Hematopoietic multipotent progenitor cell (in vitro differentiated cells): ENCODE data around the gene SYNPR. TPM values are rescaled to one million over a fixed set of nuclear protein-coding genes. Genes with fewer than 3 reads are reported as not detected.
"Not testable (repeated sequence)": the region's sequence is repeated elsewhere in the genome, so short reads cannot be mapped to it uniquely, and the experiment has no call there.

Experiments used
- DNase-seq, 3 donors: peaks; one replicate each; pipeline ENCODE4 v3.0.0-alpha.2; 2011 to 2015; ENCODE audit warnings: low read depth in 2 of 3, low spot score in 2 of 3
- total RNA-seq: library from RNA; depleted of rRNA; stranded (reverse); fragments of >200 nt; gene quantifications from one replicate; pipeline ENCODE4 v1.2.3, GENCODE V29; 2012

SYNPR gene
- total RNA-seq = under 0.01 TPM

- no peak for DNase-seq
These were observed at the start of gene SYNPR for GRCh38 chr3:63278171-63279004. TSS of gene SYNPR (plus strand) at chr3:63278308.

GRCh38 chr3:63228677-63229076 lies 49.4 kb upstream of the SYNPR start:
- DNase-seq = peak in 2 of 3 donors; percentile 6 to 35

- no peak for DNase-seq
These were observed 48.0 kb upstream of the SYNPR start for GRCh38 chr3:63230146-63230545.

DNA sequence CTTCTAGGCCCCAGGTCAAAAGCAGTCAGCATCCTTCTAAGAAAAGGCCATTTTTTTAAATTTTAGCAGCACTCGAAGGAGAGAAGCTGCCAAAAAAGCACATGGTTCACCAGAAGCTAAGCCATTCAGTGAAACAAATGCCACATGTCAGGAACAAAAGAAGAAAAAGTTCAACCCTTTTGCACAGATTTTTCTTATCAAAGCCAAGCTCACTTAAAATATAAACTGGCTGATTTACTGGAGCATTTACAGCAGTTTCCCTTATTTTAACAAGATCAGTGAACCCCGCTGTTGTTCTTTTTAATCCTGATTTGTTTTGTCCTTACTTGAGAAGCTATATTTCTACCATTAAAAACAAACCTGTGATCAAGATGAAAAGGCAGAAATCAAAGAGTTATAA lies 46.5 kb upstream of the SYNPR start:
- no peak for DNase-seq

DNA sequence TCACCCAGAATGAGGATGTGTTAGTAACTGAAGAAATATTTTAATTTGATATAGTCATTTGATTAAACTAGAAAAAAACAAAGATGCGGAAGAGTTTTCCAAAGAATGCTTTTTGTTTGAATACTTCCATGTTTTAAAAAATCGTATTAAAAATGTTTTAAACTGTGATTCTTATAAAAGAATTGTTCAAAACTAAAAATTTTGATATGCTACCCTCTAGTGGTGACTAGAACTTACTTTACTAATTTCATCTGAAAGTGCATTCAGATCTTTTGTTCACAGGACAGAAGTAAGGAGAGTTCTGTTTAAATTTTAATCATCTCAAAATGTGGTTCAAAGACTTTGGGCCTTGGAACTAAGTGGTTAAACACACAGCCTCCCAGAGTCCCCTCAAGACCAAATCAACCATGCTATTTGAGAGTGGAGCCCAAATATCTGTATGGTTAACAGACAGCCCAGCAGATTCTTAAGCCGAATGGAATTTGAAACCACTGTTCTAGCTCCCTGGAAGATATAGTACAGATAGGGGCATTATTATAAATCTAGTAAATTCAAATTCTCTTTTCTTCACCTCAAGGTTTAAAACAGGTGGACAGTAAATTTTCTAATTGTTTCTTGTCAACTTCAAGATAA lies 45.2 kb upstream of the SYNPR start:
- DNase-seq = peak in 1 of 3 donors; percentile 6

DNA sequence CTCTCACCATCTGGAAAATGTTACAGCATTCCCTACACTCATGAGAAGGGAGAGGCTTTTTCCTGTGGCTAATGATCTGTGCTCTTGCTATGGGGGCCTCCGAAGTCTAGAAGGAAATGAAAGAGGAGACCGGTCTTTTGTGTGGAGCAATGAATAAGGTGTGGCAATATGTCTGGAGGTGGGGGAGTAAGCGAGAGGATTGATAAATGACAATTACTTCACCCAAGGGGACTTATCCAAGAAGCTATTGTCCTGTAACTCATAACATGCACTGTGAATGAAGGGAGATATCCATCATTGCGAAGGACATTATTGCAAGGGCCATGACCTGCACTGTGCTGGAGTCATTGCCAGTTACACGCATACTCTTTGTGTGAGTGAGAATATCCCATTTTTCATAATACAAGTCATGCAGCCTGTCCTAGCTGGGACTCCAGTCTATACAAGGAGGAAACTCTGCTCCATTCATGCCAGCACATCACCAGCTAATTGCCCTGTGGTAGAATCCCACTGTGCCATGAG lies 37.7 kb upstream of the SYNPR start:
- DNase-seq = no peak

GRCh38 chr3:63242124-63242523 lies 36.0 kb upstream of the SYNPR start:
- DNase-seq = no peak

- no peak for DNase-seq
These were observed 33.6 kb upstream of the SYNPR start for GRCh38 chr3:63244486-63244885.

DNA sequence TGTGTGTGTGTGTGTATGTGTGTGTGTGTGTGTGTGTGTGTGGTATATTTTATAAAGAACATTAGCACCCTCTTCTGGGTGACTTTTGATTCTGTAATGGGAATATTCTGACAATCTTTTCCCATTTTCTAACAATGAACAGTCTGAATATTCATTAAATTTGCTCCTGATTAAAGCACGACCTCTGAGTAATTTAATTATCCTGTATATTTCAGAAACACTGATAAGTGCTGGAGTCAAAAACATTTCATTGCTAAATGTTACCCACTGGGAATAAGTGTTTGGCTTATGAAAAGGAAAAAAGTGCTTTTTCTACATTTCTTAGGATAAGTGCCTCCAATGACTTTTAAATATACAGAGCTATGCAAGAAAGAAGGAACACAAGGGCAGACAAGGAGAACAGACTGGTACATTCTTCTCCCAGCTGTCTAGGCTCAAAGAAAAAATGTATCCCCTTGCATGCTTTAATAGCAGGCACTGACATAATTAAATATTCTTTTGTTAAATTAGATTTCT lies 32.3 kb upstream of the SYNPR start:
- DNase-seq = no peak

- DNase-seq = no peak
These were observed 30.1 kb upstream of the SYNPR start for GRCh38 chr3:63248015-63248414.

GRCh38 chr3:63251499-63251898 lies 26.6 kb upstream of the SYNPR start:
- DNase-seq = no peak

DNA sequence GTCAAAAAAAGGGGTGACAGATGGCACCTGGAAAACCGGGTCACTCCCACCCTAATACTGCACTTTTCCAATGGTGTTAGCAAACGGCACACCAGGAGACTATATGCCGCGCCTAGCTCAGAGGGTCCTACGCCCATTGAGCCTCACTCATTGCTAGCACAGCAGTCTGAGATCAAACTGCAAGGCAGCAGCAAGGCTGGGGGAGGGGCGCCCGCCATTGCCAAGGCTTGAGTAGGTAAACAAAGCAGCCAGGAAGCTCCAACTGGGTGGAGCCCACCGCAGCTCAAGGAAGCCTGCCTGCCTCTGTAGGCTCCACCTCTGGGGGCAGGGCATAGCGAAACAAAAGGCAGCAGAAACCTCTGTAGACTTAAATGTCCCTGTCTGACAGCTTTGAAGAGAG lies 22.3 kb upstream of the SYNPR start:
- DNase-seq = not testable (repeated sequence)

DNA sequence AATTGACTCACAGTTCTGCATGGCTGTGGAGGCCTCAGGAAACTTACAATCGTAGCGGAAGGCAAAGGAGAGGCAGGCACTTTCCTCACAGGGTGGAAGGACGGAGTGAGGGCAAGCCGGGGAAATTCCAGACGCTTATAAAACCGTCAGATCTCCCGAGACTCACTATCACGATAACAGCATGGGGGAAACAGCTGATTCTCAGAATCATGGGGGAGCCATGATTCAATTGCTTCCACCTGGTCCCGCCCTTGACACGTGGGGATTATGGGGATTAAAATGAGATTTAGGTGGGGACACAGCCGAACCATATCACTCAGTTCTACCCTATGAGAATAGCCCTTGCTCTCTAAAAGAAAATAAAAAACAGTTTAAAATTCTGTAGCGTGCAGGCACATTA lies 13.4 kb upstream of the SYNPR start:
- no peak for DNase-seq

DNA sequence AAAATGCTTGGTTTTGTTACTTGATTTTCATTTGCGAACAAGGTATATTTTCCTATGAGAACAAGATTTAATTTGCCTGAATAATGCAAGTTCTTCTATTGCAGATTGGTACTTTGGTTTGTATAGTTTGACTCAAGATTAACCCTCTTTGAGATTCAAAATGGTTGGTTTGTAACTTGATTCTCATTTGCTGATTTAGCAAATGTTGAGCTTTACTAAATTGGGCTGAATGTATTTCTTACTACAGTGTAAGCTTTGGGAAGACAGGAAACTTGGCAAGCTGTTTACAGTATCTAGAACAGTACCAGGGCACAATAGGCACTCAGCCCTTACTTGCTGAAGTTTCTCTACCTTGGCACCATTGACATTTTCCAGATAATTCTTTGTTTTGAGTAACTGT lies 3.7 kb upstream of the SYNPR start:
- DNase-seq = no peak

DNA sequence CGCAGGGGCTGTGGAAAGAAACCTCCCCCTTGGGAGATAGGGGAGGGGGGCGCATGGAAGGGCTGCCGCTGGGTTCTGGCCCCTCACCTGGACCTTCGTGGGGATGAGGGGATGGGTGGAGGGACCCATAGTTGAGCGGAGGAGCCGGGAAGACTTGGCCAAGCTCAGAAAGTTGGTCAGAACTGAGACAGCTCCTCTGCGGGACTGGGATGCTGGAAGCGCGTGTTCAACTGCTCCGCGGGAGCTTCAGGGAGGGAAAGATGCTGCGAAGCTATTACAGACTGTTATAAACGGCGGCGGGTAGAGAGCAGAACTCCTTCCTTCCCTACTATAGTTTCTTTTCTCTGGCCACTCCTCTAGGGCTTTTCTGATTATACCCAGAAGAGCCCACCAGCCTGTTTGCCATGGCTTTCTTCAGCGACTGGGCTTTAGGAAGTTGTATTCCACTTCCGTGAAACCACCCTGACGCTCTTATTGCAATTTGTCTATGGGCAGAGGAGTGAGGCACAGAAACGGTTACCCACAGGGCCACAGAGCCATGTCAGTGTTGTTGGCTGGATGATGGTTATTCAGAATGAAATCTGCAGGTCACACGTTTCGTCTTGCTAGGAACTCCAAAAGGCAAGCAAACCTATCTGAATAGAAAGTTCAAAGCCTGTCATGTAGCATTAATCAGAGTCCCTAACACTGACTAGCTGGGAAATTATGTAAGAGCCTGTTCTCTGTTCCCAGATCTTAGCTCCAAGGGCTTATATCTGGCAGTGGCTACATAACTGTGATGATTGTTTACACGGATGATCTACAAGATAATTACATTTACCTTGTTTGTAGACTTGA lies 1.1 kb downstream of the SYNPR start:
- DNase-seq = no peak

DNA sequence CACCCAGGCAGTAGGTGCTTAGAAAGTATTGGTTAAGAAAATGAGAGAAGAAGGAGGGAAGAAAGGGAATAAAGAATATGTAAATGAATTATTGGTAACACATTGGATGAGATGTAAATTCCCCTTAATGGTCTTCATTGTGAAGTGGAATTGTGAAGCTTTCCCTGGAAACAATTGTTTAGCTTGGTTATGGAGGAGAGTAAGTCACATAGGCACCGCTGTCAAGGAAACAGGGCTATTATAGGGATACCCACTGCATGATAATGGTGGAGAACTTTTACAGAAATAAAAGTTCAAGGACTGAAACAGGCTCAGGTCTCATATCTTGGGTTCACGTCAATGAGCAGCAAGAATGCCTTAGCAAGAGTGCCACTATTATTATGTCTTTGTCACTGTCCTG lies 9.5 kb downstream of the SYNPR start:
- no peak for DNase-seq

DNA sequence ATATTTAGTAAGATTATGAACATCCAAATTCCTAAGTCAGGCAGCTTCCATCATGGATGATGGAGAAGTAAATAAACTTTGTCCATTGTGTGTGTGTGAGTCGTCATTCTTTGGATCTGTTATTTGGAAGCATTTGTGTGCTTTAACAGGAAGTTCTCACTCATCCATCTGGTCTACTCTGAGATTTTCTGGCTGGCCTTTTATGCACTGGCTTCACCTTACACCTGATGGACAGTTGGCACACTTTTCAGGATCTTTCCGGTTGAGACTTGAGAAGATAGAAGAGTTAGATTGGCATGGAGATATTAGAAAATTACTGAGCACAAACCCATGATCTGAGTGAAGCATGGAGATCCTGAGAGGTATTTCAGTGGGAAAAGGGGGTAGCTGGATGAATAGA lies 12.6 kb downstream of the SYNPR start:
- DNase-seq = no peak

GRCh38 chr3:63294332-63294731 lies 16.2 kb downstream of the SYNPR start:
- DNase-seq = no peak

GRCh38 chr3:63295356-63295755 lies 17.2 kb downstream of the SYNPR start:
- DNase-seq = no peak

- no peak for DNase-seq
These were observed 17.7 kb downstream of the SYNPR start for GRCh38 chr3:63295806-63296205.

DNA sequence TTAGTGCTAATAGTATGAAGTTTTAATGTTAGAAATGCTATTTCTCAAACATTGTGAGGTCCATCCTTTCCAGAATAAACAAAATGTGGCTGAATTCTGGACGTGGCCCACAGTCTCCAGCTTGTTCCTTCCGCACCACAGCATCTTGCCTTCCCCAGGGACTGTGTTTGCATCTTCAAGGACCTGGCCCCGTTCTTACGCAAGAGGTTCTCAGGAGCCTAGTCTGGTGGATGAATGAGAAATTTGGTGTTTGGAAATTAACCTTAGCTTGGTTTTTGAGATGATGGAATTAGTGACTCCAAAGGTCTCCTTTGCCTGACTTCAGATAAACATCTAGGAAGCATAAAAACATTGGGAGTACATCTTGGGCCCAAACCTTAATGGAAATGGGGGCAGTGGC lies 18.1 kb downstream of the SYNPR start:
- DNase-seq = no peak
